NCI-H2171 treated with DMSO at 0.1 percent for 48 hours (cell line): ENCODE data around the gene NTM.
A peak's percentile ranks its signal among the peaks of the same experiment; 100 is the strongest.

Experiments used
- DNase-seq: peaks from one replicate; lab custom pipeline; 2025; lab: John Stamatoyannopoulos, UW

Gene NTM

DNA sequence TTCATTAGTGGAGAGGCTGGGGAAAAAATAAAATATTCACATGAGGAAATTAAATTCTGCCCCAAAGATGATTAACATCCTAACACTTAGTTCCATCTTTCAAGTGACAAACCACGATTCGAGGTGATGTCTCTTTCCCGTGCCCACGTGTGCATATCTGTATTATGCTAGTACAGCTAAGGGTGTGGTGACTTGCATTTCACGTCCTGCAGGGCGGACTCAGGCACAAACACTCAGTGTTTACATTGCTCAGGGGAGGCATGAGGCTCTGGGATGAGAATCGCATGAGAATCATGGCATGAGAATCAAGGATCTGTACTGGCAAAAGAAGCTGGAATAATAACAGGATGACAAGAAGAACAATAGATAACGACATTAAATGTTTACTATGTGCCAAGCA, 179.4 kb downstream of the NTM start:
- no peak for DNase-seq

GRCh38 chr11:131560287-131560686, 189.9 kb downstream of the NTM start:
- DNase-seq = no peak

- DNase-seq = no peak
Measured at GRCh38 chr11:131561501-131561900, 191.1 kb downstream of the NTM start.

DNA sequence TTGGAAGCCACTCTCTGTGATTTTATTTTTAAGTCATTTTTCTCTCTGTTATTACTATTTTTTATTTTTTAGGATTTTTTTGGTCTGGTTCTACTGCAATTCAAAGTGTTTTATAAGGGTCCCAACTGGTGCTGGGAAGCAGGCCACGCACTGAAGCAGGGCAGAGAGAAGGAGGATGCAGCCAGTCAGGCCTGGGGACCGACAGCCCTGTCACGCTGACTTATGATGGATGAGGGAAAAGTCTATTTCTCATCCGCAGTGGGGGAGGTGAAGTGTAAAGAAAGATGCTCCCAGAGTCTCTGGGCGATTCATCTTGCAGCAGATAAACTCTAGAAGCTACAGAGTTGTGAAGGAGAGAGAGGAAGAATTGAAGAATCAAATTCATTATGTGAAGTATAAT, 191.6 kb downstream of the NTM start:
- no peak for DNase-seq

DNA sequence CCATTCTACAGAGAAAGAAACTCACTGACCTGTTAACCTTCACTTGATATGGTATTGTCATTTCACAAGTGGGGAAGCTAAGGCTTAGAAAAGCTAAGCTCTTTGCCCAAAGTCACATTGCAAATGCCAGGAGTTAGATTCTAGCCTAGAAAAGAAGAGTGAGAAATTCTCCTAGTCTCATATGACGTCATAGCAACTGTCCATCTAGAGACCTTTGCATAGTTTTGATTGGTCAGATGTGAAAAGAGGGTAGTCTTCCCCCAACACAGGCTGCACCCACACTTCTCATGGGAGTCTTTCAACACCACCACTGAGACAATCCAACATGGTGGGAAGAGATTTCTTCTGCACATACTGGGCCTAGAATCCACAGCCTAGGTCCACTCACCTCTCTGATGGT, 197.9 kb downstream of the NTM start:
- no peak for DNase-seq

DNA sequence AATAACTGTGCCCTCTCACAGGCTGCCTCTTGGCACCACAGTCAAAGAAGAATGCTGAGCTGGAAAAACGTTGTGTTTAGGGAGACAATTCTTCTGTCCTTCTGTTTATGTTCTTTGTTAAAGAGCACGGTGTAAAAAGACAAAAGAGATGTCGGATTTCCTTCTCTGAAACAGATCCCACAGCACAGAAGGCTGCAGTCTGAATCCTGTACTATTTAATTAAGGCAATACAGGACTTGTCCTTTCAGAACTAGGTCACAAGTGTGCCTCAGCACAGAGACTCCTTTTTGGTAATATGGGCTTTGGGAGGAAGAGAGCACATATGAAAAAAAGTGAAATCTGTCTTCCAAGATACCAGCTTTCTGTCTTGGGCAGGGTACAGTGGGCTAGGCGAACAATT, 201.2 kb downstream of the NTM start:
- DNase-seq = no peak

GRCh38 chr11:131572423-131572822, 202.0 kb downstream of the NTM start:
- DNase-seq = no peak

DNA sequence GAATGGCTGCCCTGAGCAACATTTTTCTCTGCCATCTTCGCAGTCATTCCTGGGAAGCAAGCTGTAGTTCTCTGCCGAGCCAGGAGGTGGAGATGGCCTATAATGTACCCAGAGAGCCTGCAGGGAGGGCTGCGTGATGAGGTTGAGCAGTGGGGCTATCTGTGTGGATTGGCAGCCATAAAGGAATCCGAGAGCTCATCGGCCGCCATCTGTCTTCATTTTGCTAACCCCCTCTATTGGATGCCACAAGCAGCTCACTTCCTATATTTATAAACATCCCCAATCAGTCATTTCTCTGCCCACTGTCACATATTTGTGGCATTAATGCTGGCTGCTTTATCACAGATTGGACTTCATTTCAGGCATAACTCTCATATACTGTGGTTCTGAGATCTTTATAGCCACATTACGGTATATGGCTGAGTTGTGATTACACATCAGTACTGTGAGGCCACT, 209.5 kb downstream of the NTM start:
- peak; percentile 2 for DNase-seq

DNA sequence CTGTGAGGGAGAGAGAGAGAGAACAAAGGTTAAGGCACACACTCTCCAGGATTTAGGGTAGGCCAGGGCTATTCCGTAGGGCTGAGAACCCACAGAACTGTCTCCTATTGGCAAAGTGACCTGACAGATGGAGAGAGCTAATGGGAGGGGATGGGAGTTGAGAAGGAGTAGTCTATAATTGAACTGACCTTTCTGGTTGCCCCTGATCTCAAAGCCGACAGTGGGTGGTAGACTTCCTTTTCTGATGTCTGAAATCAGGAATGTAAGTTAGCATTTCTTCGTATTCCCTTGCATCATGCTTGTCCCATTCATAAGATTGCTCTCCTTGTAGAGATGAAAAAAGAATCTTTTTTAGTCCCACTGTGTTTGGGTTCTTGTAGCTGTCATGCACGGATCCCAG, 210.1 kb downstream of the NTM start:
- no peak for DNase-seq

- no peak for DNase-seq
Measured at GRCh38 chr11:131581046-131581445, 210.6 kb downstream of the NTM start.

DNA sequence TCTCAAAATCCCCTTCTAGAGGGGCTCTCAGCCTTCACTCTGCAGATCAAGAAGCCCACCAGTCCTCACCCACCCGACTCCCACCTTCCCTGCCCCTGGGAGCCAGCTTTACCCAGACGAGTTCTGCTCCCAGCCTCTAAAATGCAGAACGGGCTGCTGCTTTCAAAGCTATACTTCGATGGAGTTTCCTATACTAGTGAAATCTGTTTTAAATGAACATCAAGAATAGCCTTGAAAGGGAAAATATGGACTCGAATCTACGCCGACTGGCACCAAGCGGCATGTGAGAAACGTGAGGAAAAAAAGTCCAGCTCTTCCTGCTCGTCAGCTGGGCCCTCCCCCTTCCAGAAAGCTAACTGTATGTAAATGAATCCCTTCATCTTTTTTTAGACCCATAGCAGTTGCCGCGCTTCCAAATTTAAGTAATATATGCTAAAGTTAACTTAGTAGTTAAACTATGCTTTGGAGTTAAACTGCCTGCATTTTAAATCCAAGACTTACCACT, 211.7 kb downstream of the NTM start:
- DNase-seq = no peak

DNA sequence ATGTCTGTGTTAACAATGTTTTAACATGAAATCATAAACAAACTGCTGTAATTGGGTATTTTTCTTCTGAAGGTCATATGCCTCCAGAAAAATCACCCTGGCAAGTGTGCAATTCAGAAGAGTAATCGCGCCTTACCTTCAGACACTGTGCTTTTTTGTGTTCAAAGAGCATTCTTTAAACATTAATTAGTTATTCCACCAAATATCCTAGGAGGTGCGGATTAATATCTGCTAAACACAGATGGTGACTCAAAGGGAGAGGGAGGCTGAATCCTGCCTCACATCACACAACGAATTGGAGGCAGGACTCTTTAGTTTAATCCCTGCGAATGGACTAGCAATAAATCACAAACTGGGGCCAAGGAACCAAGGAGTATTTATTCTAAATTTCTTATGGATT, 213.0 kb downstream of the NTM start:
- DNase-seq = no peak

DNA sequence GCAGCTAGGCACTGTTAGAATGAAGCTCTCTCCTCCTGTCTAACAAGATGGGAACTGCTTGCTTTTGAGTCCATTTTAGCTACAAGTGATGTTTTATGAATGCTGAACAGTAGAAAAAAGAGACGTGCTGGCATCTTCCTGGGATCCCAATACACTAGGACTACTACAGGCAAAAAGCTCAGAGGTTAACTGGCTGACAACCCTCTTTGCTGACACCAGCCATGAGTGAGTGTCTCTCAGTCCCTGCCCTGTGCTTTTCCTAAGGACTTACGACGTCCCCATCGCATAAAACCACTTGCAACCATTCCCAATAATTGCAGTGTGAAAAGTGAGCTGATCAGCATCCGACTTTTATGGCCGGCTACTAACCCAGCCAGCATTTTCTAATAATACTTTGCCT, 213.5 kb downstream of the NTM start:
- no peak for DNase-seq

DNA sequence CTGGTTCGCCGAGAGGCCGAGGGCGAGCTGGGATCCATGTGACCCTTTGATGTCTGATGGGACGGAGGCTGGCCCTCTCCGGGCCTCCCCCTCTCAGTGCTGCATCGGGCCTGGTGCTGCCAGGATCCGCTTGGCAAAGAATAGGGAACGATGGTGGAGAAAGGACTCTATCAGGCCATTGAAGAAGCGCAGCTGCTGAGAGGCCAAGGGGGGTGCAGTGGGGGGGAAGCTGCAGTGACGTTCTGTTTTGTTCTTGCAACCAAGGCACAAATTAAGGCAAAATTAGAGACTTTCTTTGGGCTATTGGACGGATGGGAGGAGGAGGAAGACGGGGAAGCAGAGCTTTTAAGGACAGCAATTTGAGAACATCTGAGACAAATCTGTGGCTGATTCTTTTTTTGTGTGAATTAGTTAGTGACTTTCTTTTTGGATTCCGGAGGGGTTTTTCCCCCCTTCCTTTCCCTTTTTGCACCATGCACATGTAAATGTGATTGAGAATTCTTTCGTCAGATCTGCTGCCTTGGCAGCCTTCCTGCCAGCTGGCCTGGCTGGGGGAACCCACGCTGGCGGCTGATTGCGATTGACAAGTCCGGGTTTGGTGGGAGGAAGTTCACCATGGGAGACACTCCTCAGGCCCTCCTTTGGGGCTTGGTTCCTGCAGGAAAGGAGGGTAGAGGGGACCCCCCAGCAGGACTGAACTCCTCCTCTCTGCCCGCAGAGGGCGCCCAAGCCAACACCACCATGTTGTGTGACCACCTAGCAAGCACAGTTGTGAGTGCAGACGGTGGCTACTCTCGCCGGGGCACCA, 214.6 kb downstream of the NTM start:
- no peak for DNase-seq

GRCh38 chr11:131588057-131588456, 217.6 kb downstream of the NTM start:
- DNase-seq = no peak

DNA sequence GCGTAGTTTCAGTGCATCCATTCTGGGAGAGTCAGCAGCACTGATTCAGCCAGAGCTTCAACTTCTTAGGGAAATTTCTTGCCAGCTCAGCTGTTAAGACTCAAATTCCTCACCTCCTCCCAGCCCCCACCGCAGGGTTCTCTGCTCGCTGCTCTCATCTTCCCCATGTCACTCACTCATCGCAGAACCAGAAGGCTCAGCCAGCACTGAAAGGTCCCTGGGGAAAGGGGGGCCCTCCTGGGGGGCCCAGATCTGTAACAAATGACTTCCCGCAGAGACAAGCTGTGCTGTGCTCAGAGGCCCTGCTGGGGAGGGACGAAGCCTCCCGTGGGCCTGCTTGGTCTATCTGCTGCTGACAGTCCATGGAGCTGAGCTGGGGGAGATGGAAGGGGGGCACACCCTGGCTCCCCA, 220.6 kb downstream of the NTM start:
- DNase-seq = no peak

DNA sequence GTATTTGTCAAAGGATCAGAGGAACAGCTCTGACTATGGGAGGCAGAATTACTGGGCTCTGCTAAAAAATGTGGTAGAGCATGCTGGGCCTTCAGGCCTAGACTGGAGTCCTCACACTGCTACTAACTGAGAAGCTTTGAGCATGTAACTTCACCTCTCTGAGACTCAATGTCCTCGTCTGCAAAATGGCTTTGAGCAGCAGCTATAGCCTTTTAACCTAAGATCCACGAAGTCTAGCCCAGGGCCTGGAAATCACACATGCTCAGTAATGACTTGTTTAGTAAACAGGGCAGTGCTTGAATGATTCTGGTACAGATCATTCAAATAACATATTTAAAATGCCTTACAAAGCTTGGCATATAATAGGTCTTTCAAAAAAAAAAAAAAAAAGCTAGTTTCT, 221.7 kb downstream of the NTM start:
- no peak for DNase-seq

- DNase-seq = no peak
Measured at GRCh38 chr11:131592734-131593133, 222.3 kb downstream of the NTM start.

DNA sequence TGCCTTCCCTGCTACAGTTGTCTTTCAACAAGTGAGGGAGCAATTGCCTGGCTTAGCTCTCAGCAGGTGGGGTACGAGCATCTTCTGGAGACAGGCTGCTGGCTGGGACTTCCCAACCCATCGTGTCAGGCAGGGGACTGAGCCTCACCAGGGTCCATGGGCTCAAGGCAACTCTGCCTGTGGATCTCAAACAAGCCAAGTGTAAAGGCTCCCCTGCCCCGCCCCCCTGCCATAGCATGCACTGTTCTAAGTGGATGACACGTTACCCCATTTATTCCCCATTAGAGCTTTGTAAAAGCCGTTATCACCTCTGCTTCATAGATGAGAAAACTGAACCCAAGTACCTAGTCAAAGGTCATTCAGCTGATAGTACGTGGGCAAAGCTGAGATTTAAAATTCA, 222.9 kb downstream of the NTM start:
- DNase-seq = no peak

- no peak for DNase-seq
Measured at GRCh38 chr11:131595797-131596196, 225.4 kb downstream of the NTM start.

DNA sequence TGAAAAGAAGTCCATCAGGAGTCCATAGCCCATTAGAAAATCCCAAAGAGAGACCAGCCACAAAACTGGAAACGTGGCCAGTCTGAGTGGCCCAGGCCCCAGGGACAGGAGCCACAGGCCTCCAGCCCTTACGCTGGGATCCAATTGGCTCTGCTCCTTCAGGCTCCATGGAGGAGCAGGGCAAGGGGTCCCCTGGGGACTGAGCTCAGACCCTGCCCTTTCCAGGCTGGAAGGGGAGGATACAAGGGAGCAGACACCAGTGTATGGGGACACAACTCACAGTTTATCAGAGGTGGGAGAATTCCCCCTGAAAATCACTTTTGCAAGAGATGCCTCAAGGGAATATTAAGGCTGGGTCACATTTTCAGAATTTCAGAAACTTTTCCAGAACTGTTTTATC, 227.5 kb downstream of the NTM start:
- no peak for DNase-seq

DNA sequence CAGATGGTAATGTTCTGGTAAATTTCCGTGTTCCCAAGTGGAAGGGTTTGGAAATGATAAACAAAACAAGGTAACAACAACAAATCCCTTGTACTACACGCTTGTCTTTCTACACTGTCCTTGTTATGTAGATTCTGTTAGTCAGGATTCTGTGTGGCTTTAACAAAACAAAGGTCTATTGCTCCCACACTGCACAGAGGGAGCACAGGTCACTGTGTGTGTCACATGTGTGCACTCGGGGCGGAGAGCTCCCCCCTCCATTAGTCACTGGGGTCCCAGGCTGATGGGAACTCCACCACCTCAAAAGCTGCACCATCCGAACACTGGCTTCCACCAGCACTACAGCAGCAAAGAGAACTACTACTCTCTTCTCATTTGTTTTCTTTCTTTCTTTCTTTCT, 227.9 kb downstream of the NTM start:
- DNase-seq = no peak

- DNase-seq = no peak
Measured at GRCh38 chr11:131599285-131599684, 228.9 kb downstream of the NTM start.

DNA sequence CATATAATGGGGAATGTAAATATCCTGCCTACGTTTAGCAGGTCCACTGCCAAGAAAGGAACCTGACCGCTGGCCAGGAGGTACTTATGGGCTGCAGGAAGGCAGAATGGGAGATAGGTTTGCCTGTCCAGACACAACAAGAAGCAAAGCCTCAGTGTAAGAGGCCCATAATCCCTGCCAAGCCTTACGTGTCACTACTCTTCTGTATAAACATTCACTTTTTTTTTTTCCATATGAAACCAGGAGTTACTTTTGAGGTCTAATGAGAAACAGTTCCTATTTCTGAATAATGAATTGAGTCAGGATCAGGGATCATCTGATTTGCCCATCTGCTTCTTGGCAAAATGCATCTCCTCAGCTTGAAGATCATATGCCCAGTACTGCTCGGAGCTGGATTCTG, 230.2 kb downstream of the NTM start:
- DNase-seq = no peak
